ENCODE measurements around the gene CHURC1.

GRCh38 chr14:64960762-64961276 lies 46.6 kb downstream of the CHURC1 start:
- TF ChIP-seq CTCF (IDR thresholded peaks at IDR 0.05; ENCODE audit: low read depth, low read length, missing input control) = no peak
- TF ChIP-seq, protein P1, sequence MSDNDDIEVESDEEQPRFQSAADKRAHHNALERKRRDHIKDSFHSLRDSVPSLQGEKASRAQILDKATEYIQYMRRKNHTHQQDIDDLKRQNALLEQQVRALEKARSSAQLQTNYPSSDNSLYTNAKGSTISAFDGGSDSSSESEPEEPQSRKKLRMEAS (IDR thresholded peaks at IDR 0.05) = no peak
- TF ChIP-seq, protein P2, sequence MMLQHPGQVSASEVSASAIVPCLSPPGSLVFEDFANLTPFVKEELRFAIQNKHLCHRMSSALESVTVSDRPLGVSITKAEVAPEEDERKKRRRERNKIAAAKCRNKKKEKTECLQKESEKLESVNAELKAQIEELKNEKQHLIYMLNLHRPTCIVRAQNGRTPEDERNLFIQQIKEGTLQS (IDR thresholded peaks at IDR 0.05) = no peak
- no peak for TF ChIP-seq YY1 (IDR thresholded peaks at IDR 0.05)
- TF ChIP-seq REST (IDR thresholded peaks at IDR 0.05) = no peak
- TF ChIP-seq RAD21 (IDR thresholded peaks at IDR 0.05) = no peak
- no peak for TF ChIP-seq HNF4G (IDR thresholded peaks at IDR 0.05)
- TF ChIP-seq, protein P3, sequence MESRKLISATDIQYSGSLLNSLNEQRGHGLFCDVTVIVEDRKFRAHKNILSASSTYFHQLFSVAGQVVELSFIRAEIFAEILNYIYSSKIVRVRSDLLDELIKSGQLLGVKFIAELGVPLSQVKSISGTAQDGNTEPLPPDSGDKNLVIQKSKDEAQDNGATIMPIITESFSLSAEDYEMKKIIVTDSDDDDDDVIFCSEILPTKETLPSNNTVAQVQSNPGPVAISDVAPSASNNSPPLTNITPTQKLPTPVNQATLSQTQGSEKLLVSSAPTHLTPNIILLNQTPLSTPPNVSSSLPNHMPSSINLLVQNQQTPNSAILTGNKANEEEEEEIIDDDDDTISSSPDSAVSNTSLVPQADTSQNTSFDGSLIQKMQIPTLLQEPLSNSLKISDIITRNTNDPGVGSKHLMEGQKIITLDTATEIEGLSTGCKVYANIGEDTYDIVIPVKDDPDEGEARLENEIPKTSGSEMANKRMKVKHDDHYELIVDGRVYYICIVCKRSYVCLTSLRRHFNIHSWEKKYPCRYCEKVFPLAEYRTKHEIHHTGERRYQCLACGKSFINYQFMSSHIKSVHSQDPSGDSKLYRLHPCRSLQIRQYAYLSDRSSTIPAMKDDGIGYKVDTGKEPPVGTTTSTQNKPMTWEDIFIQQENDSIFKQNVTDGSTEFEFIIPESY (IDR thresholded peaks at IDR 0.05) = no peak
- no peak for TF ChIP-seq EGR1 (IDR thresholded peaks at IDR 0.05; ENCODE audit: low read depth in 2 of 2)
- TF ChIP-seq RXRA (IDR thresholded peaks at IDR 0.05) = peak in 1 of 2 donors; percentile 24
- no peak for TF ChIP-seq FOXA1 (IDR thresholded peaks at IDR 0.05)
- TF ChIP-seq JUND (IDR thresholded peaks at IDR 0.05) = no peak
